Epidermal melanocyte (primary cell): ENCODE measurements around the gene STXBP1.

Experiments
- DNase-seq: peaks from one replicate; pipeline ENCODE4 v3.0.0; 2011; ENCODE audit warnings: low spot score; ENCODE audit not compliant: insufficient read length

The STXBP1 gene

GRCh38 chr9:127611899-127612790 is at the start of gene STXBP1:
STXBP1 (plus strand) TSS chr9:127612277; CDS start chr9:127612404, 127 bp downstream.
- DNase-seq = peak; percentile 92

- DNase-seq = no peak
Measured at GRCh38 chr9:127562279-127562796, 49.7 kb upstream of the STXBP1 start.

GRCh38 chr9:127562841-127563401 is 49.2 kb upstream of the STXBP1 start:
- DNase-seq = no peak

- no peak for DNase-seq
Measured at GRCh38 chr9:127563579-127563978, 48.5 kb upstream of the STXBP1 start.

- DNase-seq = no peak
Measured at GRCh38 chr9:127565231-127565630, 46.8 kb upstream of the STXBP1 start.

- DNase-seq = no peak
Measured at GRCh38 chr9:127566351-127567001, 45.6 kb upstream of the STXBP1 start.

- peak; percentile 54 for DNase-seq
Measured at GRCh38 chr9:127567035-127567729, 44.9 kb upstream of the STXBP1 start.

GRCh38 chr9:127567730-127568617 is 44.1 kb upstream of the STXBP1 start:
- DNase-seq = no peak

- no peak for DNase-seq
Measured at GRCh38 chr9:127568618-127568970, 43.5 kb upstream of the STXBP1 start.

- peak; percentile 82 for DNase-seq
Measured at GRCh38 chr9:127568971-127569885, 42.8 kb upstream of the STXBP1 start.

- DNase-seq = no peak
Measured at GRCh38 chr9:127569886-127570401, 42.1 kb upstream of the STXBP1 start.

- no peak for DNase-seq
Measured at GRCh38 chr9:127570533-127571111, 41.5 kb upstream of the STXBP1 start.

- no peak for DNase-seq
Measured at GRCh38 chr9:127571971-127572370, 40.1 kb upstream of the STXBP1 start.

- DNase-seq = no peak
Measured at GRCh38 chr9:127572961-127573721, 38.9 kb upstream of the STXBP1 start.

GRCh38 chr9:127574072-127574993 is 37.7 kb upstream of the STXBP1 start:
- DNase-seq = no peak

- DNase-seq = no peak
Measured at GRCh38 chr9:127575875-127576778, 36.0 kb upstream of the STXBP1 start.
